Measurements from ENCODE around the gene SNX2. TPM values are rescaled to one million over a fixed set of nuclear protein-coding genes. Genes with fewer than 3 reads are reported as not detected.
"Not testable (repeated sequence)": the region's sequence is repeated elsewhere in the genome, so short reads cannot be mapped to it uniquely, and the experiment has no call there.

Gene SNX2
- total RNA-seq, 1 experiment from 2014 or later = 41.4 TPM

DNA sequence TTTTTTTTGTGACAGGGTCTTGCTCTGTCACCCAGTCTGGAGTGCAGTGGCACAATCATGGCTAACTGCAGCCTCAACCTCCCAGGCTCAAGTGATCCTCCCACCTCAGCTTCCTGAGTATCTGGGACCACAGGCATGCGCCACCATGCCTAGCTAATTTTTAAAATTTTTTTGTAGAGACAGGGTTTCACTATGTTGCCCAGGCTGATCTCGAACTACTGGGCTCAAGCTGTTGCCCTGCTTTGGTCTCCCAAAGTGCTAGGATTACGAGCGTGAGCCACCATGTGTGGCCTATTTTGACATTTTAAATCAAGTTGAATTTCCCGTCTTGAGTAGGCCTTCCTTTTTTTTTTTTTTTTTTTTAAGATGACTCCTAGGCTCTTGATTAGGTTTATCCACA, 13.0 kb upstream of the SNX2 start:
- in situ Hi-C loops (cut with HindIII; ENCODE audit: low pct_unique_long_range_greater_than_20kb, low sequenced_read_pairs) = not testable (repeated sequence)

GRCh38 chr5:122766130-122766529, 8.8 kb upstream of the SNX2 start:
- no peak for DNase-seq (ENCODE audit: low read depth)
- in situ Hi-C loops (cut with HindIII; ENCODE audit: low pct_unique_long_range_greater_than_20kb, low sequenced_read_pairs) = no loop called here

More for the DNA sequence above, 13.0 kb upstream of the SNX2 start:
- DNase-seq (ENCODE audit: low read depth) = not testable (repeated sequence)

DNA sequence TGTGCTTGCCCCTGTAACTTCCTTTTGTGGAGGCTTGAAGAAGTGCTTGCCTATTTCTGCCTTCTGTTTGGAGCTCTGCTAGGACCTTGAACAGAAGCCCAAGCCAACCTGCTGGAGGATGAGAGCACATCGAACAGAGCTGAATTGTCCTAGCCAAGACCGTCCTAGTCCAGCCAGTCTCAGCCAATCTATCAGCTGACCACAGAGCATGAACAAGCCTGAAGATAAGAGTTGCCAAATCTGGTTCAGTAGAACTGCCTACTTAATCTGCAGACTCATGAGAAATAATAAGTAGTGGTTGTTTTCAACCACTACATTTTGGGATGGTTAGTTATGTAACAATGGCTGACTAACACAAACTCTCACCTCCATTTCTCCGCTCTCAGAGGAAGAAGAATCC, 4.4 kb upstream of the SNX2 start:
- in situ Hi-C loops (cut with HindIII; ENCODE audit: low pct_unique_long_range_greater_than_20kb, low sequenced_read_pairs) = no loop called here
- DNase-seq (ENCODE audit: low read depth) = no peak

DNA sequence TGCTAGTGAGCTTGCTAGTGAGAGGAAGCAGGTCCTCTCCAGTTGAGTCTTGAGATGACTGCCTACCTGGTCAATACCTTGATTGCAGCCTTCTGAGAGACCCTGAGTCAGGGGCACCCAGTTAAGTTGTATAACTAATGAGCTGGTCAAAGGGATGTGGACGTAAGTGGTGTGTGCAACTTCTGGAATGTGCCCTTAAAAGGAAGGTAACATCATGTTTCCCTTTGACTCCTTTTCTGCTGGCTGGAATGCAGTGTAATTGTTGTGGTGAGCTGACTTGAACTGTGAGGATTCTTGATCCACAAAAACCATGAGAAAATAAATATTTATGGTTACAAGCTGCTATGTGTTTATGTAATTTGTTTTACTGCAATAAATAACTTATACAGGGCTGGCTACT, 2.4 kb upstream of the SNX2 start:
- no peak for DNase-seq (ENCODE audit: low read depth)
- in situ Hi-C loops (cut with HindIII; ENCODE audit: low pct_unique_long_range_greater_than_20kb, low sequenced_read_pairs) = no loop called here

GRCh38 chr5:122773619-122774018, 1.3 kb upstream of the SNX2 start:
- in situ Hi-C loops (cut with HindIII; ENCODE audit: low pct_unique_long_range_greater_than_20kb, low sequenced_read_pairs) = no loop called here

DNA sequence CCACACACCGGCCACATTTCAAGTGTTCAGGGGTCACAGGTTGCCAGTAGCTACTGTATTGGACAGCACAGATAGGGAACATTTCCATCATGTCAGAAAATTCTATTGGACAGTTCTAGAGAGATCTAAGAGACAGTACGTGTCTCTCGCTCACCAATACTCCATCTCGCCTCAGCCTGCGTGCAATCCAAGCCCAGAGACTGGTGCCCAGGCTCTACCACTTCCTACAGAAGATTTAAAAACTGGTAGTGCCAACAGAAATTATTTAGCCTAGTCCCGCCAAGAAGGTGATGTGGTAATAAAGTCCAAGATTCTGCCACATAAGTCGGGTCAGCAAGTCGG, 390 bp upstream of the SNX2 start:
- no peak for DNase-seq (ENCODE audit: low read depth)
- in situ Hi-C loops (cut with HindIII; ENCODE audit: low pct_unique_long_range_greater_than_20kb, low sequenced_read_pairs) = no loop called here

More at GRCh38 chr5:122773619-122774018, 1.3 kb upstream of the SNX2 start:
- peak; percentile 5 for DNase-seq (ENCODE audit: low read depth)

GRCh38 chr5:122775550-122776542, 966 bp downstream of the SNX2 start:
- DNase-seq (ENCODE audit: low read depth) = no peak
- in situ Hi-C loops (cut with HindIII; ENCODE audit: low pct_unique_long_range_greater_than_20kb, low sequenced_read_pairs) = no loop called here

GRCh38 chr5:122778157-122778556, 3.3 kb downstream of the SNX2 start:
- DNase-seq (ENCODE audit: low read depth) = no peak
- in situ Hi-C loops (cut with HindIII; ENCODE audit: low pct_unique_long_range_greater_than_20kb, low sequenced_read_pairs) = no loop called here

- in situ Hi-C loops (cut with HindIII; ENCODE audit: low pct_unique_long_range_greater_than_20kb, low sequenced_read_pairs) = no loop called here
- DNase-seq (ENCODE audit: low read depth) = no peak
Observed at GRCh38 chr5:122779451-122779850, 4.6 kb downstream of the SNX2 start.

DNA sequence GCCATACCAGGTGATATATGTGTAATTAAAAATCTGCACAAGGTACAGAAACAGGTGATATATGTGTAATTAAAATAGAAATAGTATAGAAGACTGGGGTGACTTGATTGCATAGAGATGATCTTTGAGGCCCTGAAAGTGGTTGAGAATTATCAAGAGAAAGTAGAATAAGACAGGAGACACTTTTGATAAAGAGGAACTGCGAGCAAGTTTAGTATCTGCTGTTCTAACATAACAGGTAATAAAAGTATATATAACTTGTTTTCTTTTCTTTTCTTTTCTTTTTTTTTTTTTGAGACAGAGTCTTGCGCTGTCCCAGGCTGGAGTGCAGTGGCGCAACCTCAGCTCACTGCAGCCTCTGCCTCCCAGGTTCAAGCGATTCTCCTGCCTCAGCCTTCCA, 5.4 kb downstream of the SNX2 start:
- no peak for DNase-seq (ENCODE audit: low read depth)
- in situ Hi-C loops (cut with HindIII; ENCODE audit: low pct_unique_long_range_greater_than_20kb, low sequenced_read_pairs) = no loop called here

- no peak for DNase-seq (ENCODE audit: low read depth)
- in situ Hi-C loops (cut with HindIII; ENCODE audit: low pct_unique_long_range_greater_than_20kb, low sequenced_read_pairs) = no loop called here
Observed at GRCh38 chr5:122781465-122781864, 6.6 kb downstream of the SNX2 start.

- no peak for DNase-seq (ENCODE audit: low read depth)
- in situ Hi-C loops (cut with HindIII; ENCODE audit: low pct_unique_long_range_greater_than_20kb, low sequenced_read_pairs) = no loop called here
Observed at GRCh38 chr5:122785294-122785693, 10.4 kb downstream of the SNX2 start.

DNA sequence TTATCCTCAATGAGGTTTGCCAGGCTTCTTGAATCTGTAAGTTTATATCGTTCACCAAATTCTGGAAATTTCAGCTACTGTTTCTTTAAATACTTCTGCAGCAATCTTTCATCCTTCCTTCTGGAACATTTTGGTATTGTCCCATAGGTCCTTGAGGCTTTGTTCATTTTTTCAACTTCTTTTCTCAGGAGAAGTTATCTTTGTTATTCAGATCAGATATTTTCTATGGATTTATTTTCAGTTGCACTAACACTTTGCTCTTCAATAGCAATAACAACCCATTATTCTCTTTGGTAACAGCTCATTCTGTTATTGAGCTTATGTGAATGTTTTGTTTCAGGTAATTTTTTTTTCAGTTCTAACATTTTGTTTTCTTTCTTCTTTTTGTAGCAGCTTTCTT, 13.5 kb downstream of the SNX2 start:
- DNase-seq (ENCODE audit: low read depth) = no peak

GRCh38 chr5:122788996-122789395, 14.1 kb downstream of the SNX2 start:
- in situ Hi-C loops (cut with HindIII; ENCODE audit: low pct_unique_long_range_greater_than_20kb, low sequenced_read_pairs) = no loop called here
- DNase-seq (ENCODE audit: low read depth) = no peak

More for the DNA sequence above, 13.5 kb downstream of the SNX2 start:
- in situ Hi-C loops (cut with HindIII; ENCODE audit: low pct_unique_long_range_greater_than_20kb, low sequenced_read_pairs) = no loop called here

DNA sequence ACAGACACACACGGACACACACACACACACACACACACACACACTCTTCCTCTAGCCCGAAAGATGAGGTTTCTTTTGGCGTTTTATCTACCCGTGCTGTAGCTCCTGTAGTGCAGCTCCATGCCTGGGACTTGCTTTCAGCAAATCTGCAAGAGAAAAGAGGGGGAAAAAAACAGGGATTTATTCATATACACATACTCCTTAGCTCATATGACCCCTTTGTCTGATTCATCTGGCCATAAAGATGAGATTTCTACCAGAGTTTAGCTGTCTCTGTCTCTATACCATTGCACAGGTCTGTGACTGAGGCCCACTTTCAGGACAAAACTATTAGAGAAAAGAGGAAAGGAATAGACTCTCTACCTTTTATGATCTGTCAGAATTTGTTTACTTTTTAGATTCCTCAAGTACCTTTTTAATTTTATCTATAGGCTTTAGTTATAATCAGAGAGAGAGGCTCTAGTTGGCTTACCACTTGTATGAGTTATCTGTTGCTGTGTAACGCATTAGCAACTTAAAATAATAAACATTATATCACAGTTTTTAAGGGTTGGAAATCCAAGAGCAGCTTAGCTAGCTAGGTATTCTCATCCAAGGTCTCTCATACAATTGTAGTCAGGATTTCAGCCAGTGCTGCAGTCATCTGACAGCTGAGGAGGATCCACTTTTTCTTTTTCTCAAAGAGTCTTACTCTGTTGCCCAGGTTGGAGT, 14.7 kb downstream of the SNX2 start:
- in situ Hi-C loops (cut with HindIII; ENCODE audit: low pct_unique_long_range_greater_than_20kb, low sequenced_read_pairs) = no loop called here

DNA sequence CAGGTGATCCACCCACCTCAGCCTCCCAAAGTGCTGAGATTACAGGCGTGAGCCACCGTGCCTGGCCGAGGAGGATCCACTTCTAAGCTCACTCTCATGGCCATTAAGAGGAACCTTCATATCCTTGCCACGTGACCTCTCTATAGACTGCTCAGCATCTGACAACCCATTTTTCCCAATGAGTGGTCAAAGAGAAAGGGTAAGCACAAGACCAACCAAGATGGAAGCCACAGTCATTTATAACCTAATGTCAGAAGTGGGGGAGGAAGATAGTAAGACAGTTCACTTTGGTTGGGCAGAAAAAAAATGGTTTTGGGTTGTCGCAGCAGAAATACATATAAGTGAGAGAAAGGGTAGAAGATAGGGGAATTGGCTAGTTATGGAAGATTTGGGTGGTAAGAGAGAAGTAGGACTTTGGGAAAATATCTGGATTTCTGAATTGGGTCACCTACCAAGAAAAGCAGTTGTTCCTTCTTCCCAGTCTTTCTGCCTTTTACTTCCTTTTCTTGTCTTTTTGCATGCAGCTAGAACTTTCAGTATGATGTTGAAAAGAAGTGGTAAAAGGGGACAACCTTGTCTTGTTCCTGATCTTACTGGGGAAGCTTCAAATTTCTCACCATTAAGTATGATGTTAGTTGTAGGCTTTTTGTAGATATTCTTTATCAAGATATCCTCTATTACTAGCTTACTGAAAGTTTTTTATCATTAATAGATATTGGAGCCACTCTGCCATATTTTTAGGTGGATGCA, 15.6 kb downstream of the SNX2 start:
- in situ Hi-C loops (cut with HindIII; ENCODE audit: low pct_unique_long_range_greater_than_20kb, low sequenced_read_pairs) = no loop called here
- DNase-seq (ENCODE audit: low read depth) = no peak

More for the DNA sequence above, 14.7 kb downstream of the SNX2 start:
- DNase-seq (ENCODE audit: low read depth) = no peak

DNA sequence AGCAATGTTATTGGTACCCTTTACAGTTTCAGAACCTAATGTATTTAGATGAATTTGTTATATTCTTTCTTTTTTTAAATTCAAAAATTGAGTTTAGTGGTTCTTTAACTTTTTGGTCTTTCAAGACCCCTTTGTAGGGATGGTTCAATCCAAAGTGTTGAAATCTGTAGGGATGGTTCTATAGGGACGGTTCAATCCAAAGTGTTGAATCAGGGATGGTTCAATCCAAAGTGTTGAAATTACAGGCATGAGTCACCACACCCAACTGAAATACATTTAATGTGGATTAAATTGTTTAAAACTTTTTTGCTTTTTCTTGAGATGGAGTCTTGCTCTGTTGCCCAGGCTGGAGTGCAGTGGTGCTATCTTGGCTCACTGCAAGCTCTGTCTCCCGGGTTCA, 30.6 kb downstream of the SNX2 start:
- in situ Hi-C loops (cut with HindIII; ENCODE audit: low pct_unique_long_range_greater_than_20kb, low sequenced_read_pairs) = no loop called here
- no peak for DNase-seq (ENCODE audit: low read depth)

- DNase-seq (ENCODE audit: low read depth) = no peak
- in situ Hi-C loops (cut with HindIII; ENCODE audit: low pct_unique_long_range_greater_than_20kb, low sequenced_read_pairs) = no loop called here
Observed at GRCh38 chr5:122810405-122810804, 35.5 kb downstream of the SNX2 start.
